HepG2 (cell line): Measurements from ENCODE around the gene ADRA2B. TPM values are rescaled to one million over a fixed set of nuclear protein-coding genes. Genes with fewer than 3 reads are reported as not detected.

Experiments used
- polyA plus RNA-seq, 8 experiments: library from polyadenylated mRNA; depleted of rRNA in 3 of 8; stranded (reverse) in 7 of 8; unstranded in 1 of 8; fragments of >200 nt; fragmentation: Illumina TruSeq in 4 of 8; extraction: Trizol in 4 of 8; gene quantifications; 2 replicates each; pipeline versions ENCODE4 v1.2.1 to v1.2.3, GENCODE V29; 2011 to 2016; ENCODE audit warnings: low read depth in 4 of 8, missing spikeins in 1 of 8, mixed read lengths in 1 of 8; ENCODE audit not compliant: insufficient read depth in 1 of 8
- total RNA-seq, 5 experiments: library from RNA; depleted of rRNA; stranded (reverse); fragments of >200 nt; fragmentation: Illumina TruSeq; extraction: Trizol; gene quantifications; 2 replicates each; pipeline ENCODE4 v1.2.3, GENCODE V29; 2016; ENCODE audit warnings: low read depth in 1 of 5

Gene ADRA2B
- total and polyA plus RNA-seq, 2 of the 13 experiments (the other 11 are each of a cell fraction or from before 2014, with no cell fraction given) = not detected

Other genes with a start within 250 kb of the ADRA2B start
- 8.1 and 36.2 TPM in 2 replicates for gene ANKRD36C, start 124.7 kb downstream of the ADRA2B start, total RNA-seq (2016; rRNA removed; fragmentation: Illumina TruSeq; extraction: Trizol)
- gene ANKRD36C, start 124.7 kb downstream of the ADRA2B start, polyA plus RNA-seq (2011; rRNA removed) = 5.3 and 5.4 TPM in 2 replicates
- not detected in 2 replicates for gene GPAT2, start 81.7 kb downstream of the ADRA2B start, total RNA-seq (2016; rRNA removed; fragmentation: Illumina TruSeq; extraction: Trizol)
- not detected in 2 replicates for gene GPAT2, start 81.7 kb downstream of the ADRA2B start, polyA plus RNA-seq (2011; rRNA removed)
- not detected in 2 replicates for gene ASTL, start 21.9 kb upstream of the ADRA2B start, total RNA-seq (2016; rRNA removed; fragmentation: Illumina TruSeq; extraction: Trizol)
- not detected in 2 replicates for gene ASTL, start 21.9 kb upstream of the ADRA2B start, polyA plus RNA-seq (2011; rRNA removed)
- not detected in 2 replicates for gene DUSP2, start 28.9 kb upstream of the ADRA2B start, total RNA-seq (2016; rRNA removed; fragmentation: Illumina TruSeq; extraction: Trizol)
- not detected in 2 replicates for gene DUSP2, start 28.9 kb upstream of the ADRA2B start, polyA plus RNA-seq (2011; rRNA removed)
- 300 and 332 TPM in 2 replicates for gene STARD7, start 92.3 kb upstream of the ADRA2B start, total RNA-seq (2016; rRNA removed; fragmentation: Illumina TruSeq; extraction: Trizol)
- 67.2 and 88.2 TPM in 2 replicates for gene STARD7, start 92.3 kb upstream of the ADRA2B start, polyA plus RNA-seq (2011; rRNA removed)
- gene TMEM127, start 149.4 kb upstream of the ADRA2B start, total RNA-seq (2016; rRNA removed; fragmentation: Illumina TruSeq; extraction: Trizol) = 15.7 and 21.5 TPM in 2 replicates
- 33.9 and 45.2 TPM in 2 replicates for gene TMEM127, start 149.4 kb upstream of the ADRA2B start, polyA plus RNA-seq (2011; rRNA removed)
- 99.3 and 118 TPM in 2 replicates for gene CIAO1, start 149.7 kb upstream of the ADRA2B start, total RNA-seq (2016; rRNA removed; fragmentation: Illumina TruSeq; extraction: Trizol)
- 109 and 120 TPM in 2 replicates for gene CIAO1, start 149.7 kb upstream of the ADRA2B start, polyA plus RNA-seq (2011; rRNA removed)
- gene SNRNP200, start 189.0 kb upstream of the ADRA2B start, total RNA-seq (2016; rRNA removed; fragmentation: Illumina TruSeq; extraction: Trizol) = 99.0 and 163 TPM in 2 replicates
- 228 and 232 TPM in 2 replicates for gene SNRNP200, start 189.0 kb upstream of the ADRA2B start, polyA plus RNA-seq (2011; rRNA removed)
- 8.7 and 11.7 TPM in 2 replicates for gene ITPRIPL1, start 208.7 kb upstream of the ADRA2B start, total RNA-seq (2016; rRNA removed; fragmentation: Illumina TruSeq; extraction: Trizol)
- 4.3 and 6.3 TPM in 2 replicates for gene ITPRIPL1, start 208.7 kb upstream of the ADRA2B start, polyA plus RNA-seq (2011; rRNA removed)
- 48.8 and 66.9 TPM in 2 replicates for gene NCAPH, start 219.2 kb upstream of the ADRA2B start, total RNA-seq (2016; rRNA removed; fragmentation: Illumina TruSeq; extraction: Trizol)
- 13.5 and 22.8 TPM in 2 replicates for gene NCAPH, start 219.2 kb upstream of the ADRA2B start, polyA plus RNA-seq (2011; rRNA removed)